SU-DHL-6 (cell line): ENCODE data around the gene GMCL1.

Source experiments
- EZH2phosphoT487 ChIP-seq: fragments of 200-600 bp; sonication (generic), shearing (Covaris generic); conservative IDR thresholded peaks from 2 replicates; pipeline ENCODE4 v1.6.1; 2018; ENCODE audit warnings: mild to moderate bottlenecking, antibody characterized with exemption, low read length, moderate library complexity, mixed read lengths
- TF ChIP-seq, protein P1 (sequence below): fragments of 200-600 bp; sonication (generic); IDR thresholded peaks from one replicate; pipeline ENCODE4 v1.5.1; 2017; ENCODE audit warnings: antibody characterized with exemption, mild to moderate bottlenecking, low read length, moderate library complexity; ENCODE audit not compliant: insufficient read depth, poor library complexity, severe bottlenecking

DNA sequence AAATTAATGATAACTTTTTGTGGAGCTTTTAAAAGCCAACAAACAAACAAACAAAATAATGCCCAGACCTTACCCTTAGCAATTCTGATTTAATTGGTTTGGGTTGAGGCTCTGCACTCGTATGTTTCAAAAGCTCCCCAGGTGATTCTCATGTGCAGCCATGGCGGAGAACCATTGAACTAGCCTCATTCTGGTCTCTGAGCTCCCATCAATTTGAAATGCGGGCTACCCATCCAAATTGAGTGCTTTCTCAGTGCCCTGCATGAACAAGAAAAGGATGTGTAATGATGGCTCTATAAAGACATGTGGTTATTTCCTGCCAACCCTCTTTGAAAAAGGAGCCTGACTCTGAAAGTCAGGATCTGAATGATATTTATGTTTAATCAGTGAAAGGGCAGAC lies 93.7 kb downstream of the GMCL1 start:
- TF ChIP-seq, protein P1, sequence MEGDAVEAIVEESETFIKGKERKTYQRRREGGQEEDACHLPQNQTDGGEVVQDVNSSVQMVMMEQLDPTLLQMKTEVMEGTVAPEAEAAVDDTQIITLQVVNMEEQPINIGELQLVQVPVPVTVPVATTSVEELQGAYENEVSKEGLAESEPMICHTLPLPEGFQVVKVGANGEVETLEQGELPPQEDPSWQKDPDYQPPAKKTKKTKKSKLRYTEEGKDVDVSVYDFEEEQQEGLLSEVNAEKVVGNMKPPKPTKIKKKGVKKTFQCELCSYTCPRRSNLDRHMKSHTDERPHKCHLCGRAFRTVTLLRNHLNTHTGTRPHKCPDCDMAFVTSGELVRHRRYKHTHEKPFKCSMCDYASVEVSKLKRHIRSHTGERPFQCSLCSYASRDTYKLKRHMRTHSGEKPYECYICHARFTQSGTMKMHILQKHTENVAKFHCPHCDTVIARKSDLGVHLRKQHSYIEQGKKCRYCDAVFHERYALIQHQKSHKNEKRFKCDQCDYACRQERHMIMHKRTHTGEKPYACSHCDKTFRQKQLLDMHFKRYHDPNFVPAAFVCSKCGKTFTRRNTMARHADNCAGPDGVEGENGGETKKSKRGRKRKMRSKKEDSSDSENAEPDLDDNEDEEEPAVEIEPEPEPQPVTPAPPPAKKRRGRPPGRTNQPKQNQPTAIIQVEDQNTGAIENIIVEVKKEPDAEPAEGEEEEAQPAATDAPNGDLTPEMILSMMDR = no peak
- no peak for TF ChIP-seq EZH2phosphoT487
